ENCODE measurements around the gene SYT13. TPM values are rescaled to one million over a fixed set of nuclear protein-coding genes. Genes with fewer than 3 reads are reported as not detected.

SYT13 gene
- total RNA-seq, 1 donor from 2014 or later = under 0.01 TPM

Other genes with a start within 250 kb of the SYT13 start
- gene PRDM11, start 139.7 kb downstream of the SYT13 start, total RNA-seq = 4.5 and 7.0 TPM in 2 replicates